Ishikawa (cell line): ENCODE measurements around the gene SIGLEC10.

ENCODE experiments used
- CREB1 ChIP-seq: IDR thresholded peaks from 2 replicates; pipeline ENCODE4 v1.6.1; 2012; ENCODE audit warnings: low read depth
- EGR1 ChIP-seq: IDR thresholded peaks from 2 replicates; pipeline ENCODE4 v1.6.1; 2012
- EP300 ChIP-seq: IDR thresholded peaks from 2 replicates; pipeline ENCODE4 v1.6.1; 2012; ENCODE audit warnings: borderline replicate concordance
- TAF1 ChIP-seq: IDR thresholded peaks from 2 replicates; pipeline ENCODE4 v1.6.1; 2012; ENCODE audit warnings: low read depth, mild to moderate bottlenecking
- TEAD4 ChIP-seq: IDR thresholded peaks from 2 replicates; pipeline ENCODE4 v1.6.1; 2012
- TF ChIP-seq, protein P1 (sequence below): IDR thresholded peaks from 2 replicates; pipeline ENCODE4 v1.6.1; 2012

DNA sequence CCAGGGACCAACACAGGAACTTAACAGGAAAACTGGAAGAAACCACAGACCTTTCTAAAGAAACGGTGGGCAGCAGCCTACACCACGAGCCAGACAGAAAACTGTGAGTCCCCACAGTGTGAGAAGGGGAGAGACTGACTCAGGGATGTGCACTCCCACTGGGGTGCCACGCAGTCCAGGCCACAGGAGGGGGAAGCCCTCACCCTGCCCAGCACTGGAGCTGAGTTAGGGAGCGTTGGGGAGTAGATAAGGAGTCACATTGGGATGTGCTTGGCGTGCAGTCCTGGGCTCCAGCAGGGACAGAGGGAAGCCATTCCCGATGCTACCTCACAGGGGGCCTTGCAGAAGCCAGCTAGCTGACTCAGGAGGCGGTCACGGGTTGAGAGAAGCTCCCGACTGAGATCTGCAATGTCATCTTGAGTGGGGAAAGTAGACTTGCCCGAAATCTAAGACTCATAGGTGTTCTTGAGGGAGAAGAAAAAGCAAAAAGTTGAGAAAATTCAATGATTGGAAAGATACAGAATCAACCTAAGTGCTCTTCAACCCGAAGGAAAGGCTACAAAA is 23.5 kb upstream of the SIGLEC10 start:
- TF ChIP-seq EGR1 (no peak), EP300 (no peak), CREB1 (no peak), TAF1 (no peak), TEAD4 (no peak)
- TF ChIP-seq, protein P1, sequence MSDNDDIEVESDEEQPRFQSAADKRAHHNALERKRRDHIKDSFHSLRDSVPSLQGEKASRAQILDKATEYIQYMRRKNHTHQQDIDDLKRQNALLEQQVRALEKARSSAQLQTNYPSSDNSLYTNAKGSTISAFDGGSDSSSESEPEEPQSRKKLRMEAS, result no peak
